H9 (cell line): ENCODE measurements around the gene MTG1. TPM values are rescaled to one million over a fixed set of nuclear protein-coding genes. Genes with fewer than 3 reads are reported as not detected.

ENCODE experiments used
- DNase-seq: peaks from one replicate; pipeline ENCODE4 v3.0.0-alpha.2; 2017
- H2AFZ ChIP-seq: one replicate; pipeline ENCODE4 v1.6.1; 2013; ENCODE audit warnings: mild to moderate bottlenecking, low read length, control low read depth, moderate library complexity
- H2AK5ac ChIP-seq: 2 replicates; pipeline ENCODE4 v1.6.1; 2013; ENCODE audit warnings: low read length, control low read depth, mixed read lengths; ENCODE audit not compliant: insufficient read length
- H2BK120ac ChIP-seq: one replicate; pipeline ENCODE4 v1.6.1; 2013; ENCODE audit warnings: low read depth, mild to moderate bottlenecking, low read length, control low read depth, inconsistent platforms; ENCODE audit not compliant: poor library complexity, severe bottlenecking
- H2BK12ac ChIP-seq: 2 replicates; pipeline ENCODE4 v1.6.1; 2013; ENCODE audit warnings: low read length, control low read depth, mixed read lengths, low read depth; ENCODE audit not compliant: insufficient read length
- H2BK15ac ChIP-seq: 2 replicates; pipeline ENCODE4 v1.6.1; 2013; ENCODE audit warnings: low read depth, low read length, control low read depth
- H2BK20ac ChIP-seq: one replicate; pipeline ENCODE4 v1.6.1; 2013; ENCODE audit warnings: low read depth, mild to moderate bottlenecking, low read length, control low read depth, inconsistent platforms; ENCODE audit not compliant: poor library complexity, severe bottlenecking
- H2BK5ac ChIP-seq: 2 replicates; pipeline ENCODE4 v1.6.1; 2013; ENCODE audit warnings: low read length, control low read depth, mixed read lengths; ENCODE audit not compliant: insufficient read length
- H3K14ac ChIP-seq: 2 replicates; pipeline ENCODE4 v1.6.1; 2013; ENCODE audit warnings: low read length, control low read depth; ENCODE audit not compliant: insufficient read depth
- H3K18ac ChIP-seq: 2 replicates; pipeline ENCODE4 v1.6.1; 2013; ENCODE audit warnings: low read depth, mild to moderate bottlenecking, mixed read lengths, low read length, control low read depth; ENCODE audit not compliant: insufficient read length
- H3K23ac ChIP-seq: 2 replicates; pipeline ENCODE4 v1.6.1; 2013; ENCODE audit warnings: low read length, control low read depth, mixed read lengths, low read depth; ENCODE audit not compliant: insufficient read length
- H3K23me2 ChIP-seq: 2 replicates; pipeline ENCODE4 v1.6.1; 2013; ENCODE audit warnings: low read depth, mild to moderate bottlenecking, mixed read lengths, low read length, control low read depth; ENCODE audit not compliant: insufficient read length, poor library complexity, severe bottlenecking
- H3K27ac ChIP-seq: 2 replicates; pipeline ENCODE4 v1.5.1; 2013; ENCODE audit warnings: low read length, control low read depth, mixed read lengths, low read depth; ENCODE audit not compliant: insufficient read length
- H3K27me3 ChIP-seq: 2 replicates; pipeline ENCODE4 v1.6.1; 2013; ENCODE audit warnings: low read length, control low read depth, inconsistent platforms; ENCODE audit not compliant: insufficient read depth
- H3K4ac ChIP-seq: 2 replicates; pipeline ENCODE4 v1.6.1; 2013; ENCODE audit warnings: low read depth, mild to moderate bottlenecking, control low read depth, inconsistent platforms, low read length, moderate library complexity
- H3K4me1 ChIP-seq: 2 replicates; pipeline ENCODE4 v1.6.1; 2013; ENCODE audit warnings: low read length, control low read depth, inconsistent platforms; ENCODE audit not compliant: insufficient read depth
- H3K4me2 ChIP-seq: 2 replicates; pipeline ENCODE4 v1.6.1; 2013; ENCODE audit warnings: low read length, control low read depth, mixed read lengths; ENCODE audit not compliant: insufficient read length, insufficient read depth
- H3K56ac ChIP-seq: 2 replicates; pipeline ENCODE4 v1.6.1; 2013; ENCODE audit warnings: low read depth, mild to moderate bottlenecking, mixed read lengths, low read length, control low read depth; ENCODE audit not compliant: insufficient read length
- H3K79me1 ChIP-seq: 2 replicates; pipeline ENCODE4 v1.6.1; 2013; ENCODE audit warnings: low read depth, mild to moderate bottlenecking, moderate library complexity, low read length, control low read depth, inconsistent platforms; ENCODE audit not compliant: insufficient read depth, poor library complexity, severe bottlenecking
- H3K79me2 ChIP-seq: 2 replicates; pipeline ENCODE4 v1.6.1; 2013; ENCODE audit warnings: low read length, control low read depth, inconsistent platforms; ENCODE audit not compliant: insufficient read depth
- H3K9ac ChIP-seq: 2 replicates; pipeline ENCODE4 v1.6.1; 2013; ENCODE audit warnings: low read length, control low read depth, mixed read lengths; ENCODE audit not compliant: insufficient read length; ENCODE audit errors: extremely low read depth
- H3K9me3 ChIP-seq: one replicate; pipeline ENCODE4 v1.6.1; 2013; ENCODE audit warnings: low read depth, low read length, inconsistent platforms; ENCODE audit not compliant: control insufficient read depth
- H3T11ph ChIP-seq: one replicate; pipeline ENCODE4 v1.6.1; 2013; ENCODE audit warnings: mild to moderate bottlenecking, low read length, control low read depth, inconsistent platforms
- H4K20me1 ChIP-seq: one replicate; pipeline ENCODE4 v1.6.1; 2013; ENCODE audit not compliant: control insufficient read depth, insufficient read length, insufficient read depth
- H4K5ac ChIP-seq: 2 replicates; pipeline ENCODE4 v1.6.1; 2013; ENCODE audit warnings: low read depth, mild to moderate bottlenecking, mixed read lengths, low read length, control low read depth; ENCODE audit not compliant: insufficient read length
- H4K8ac ChIP-seq: replicated peaks from 2 replicates; pipeline ENCODE4 v1.6.1; 2013; ENCODE audit warnings: low read length, control low read depth, mixed read lengths, low read depth; ENCODE audit not compliant: insufficient read length
- H4K91ac ChIP-seq: 2 replicates; pipeline ENCODE4 v1.6.1; 2013; ENCODE audit warnings: low read depth, mild to moderate bottlenecking, moderate library complexity, mixed read lengths, low read length, control low read depth; ENCODE audit not compliant: insufficient read length
- H3K27ac Mint-ChIP-seq, 3 experiments: 2 replicates in 2 of 3; 3 replicates in 1 of 3; pipeline ENCODE4 v1.8.0; 2020 to 2021; ENCODE audit warnings: mixed read lengths in 3 of 3, mild to moderate bottlenecking in 1 of 3, moderate library complexity in 1 of 3
- H3K27me3 Mint-ChIP-seq: 2 replicates; pipeline ENCODE4 v1.8.0; 2021; ENCODE audit warnings: low read depth, mild to moderate bottlenecking, moderate library complexity, mixed read lengths
- H3K36me3 Mint-ChIP-seq, 3 experiments: 2 replicates in 2 of 3; 3 replicates in 1 of 3; pipeline ENCODE4 v1.8.0; 2020 to 2021; ENCODE audit warnings: low read depth in 3 of 3, mixed read lengths in 3 of 3; ENCODE audit not compliant: insufficient read depth in 1 of 3
- H3K4me1 Mint-ChIP-seq, 2 experiments: 2 replicates each; pipeline ENCODE4 v1.8.0; 2020; ENCODE audit warnings: mixed read lengths in 2 of 2
- H3K4me3 Mint-ChIP-seq, 2 experiments: 2 replicates in 1 of 2; 3 replicates in 1 of 2; pipeline ENCODE4 v1.8.0; 2020 to 2021; ENCODE audit warnings: mild to moderate bottlenecking in 2 of 2, mixed read lengths in 2 of 2, moderate library complexity in 1 of 2
- H3K9me3 Mint-ChIP-seq, 2 experiments: 2 replicates in 1 of 2; 3 replicates in 1 of 2; pipeline ENCODE4 v1.8.0; 2020; ENCODE audit warnings: mild to moderate bottlenecking in 2 of 2, mixed read lengths in 2 of 2, moderate library complexity in 1 of 2
- WGBS: extraction: QIAGEN DNeasy Blood & Tissue Kit; methylation state at CpG from one replicate; pipeline ENCODE4 v1.1.7; 2013; ENCODE audit warnings: missing lambda C conversion rate, low lambda C conversion rate, mixed read lengths; ENCODE audit not compliant: insufficient read length; ENCODE audit errors: extremely low coverage; 5-methylcytosine and 5-hydroxymethylcytosine counted together
- total RNA-seq: library from RNA; stranded (reverse); gene quantifications from 2 replicates; pipeline ENCODE4 v1.2.1, GENCODE V29; 2021
- TF ChIP-seq, protein P1 (sequence below): fragments of 200-600 bp; sonication (generic); conservative IDR thresholded peaks from 3 replicates; pipeline ENCODE4 v1.8.0; 2021; ENCODE audit warnings: antibody characterized with exemption, mild to moderate bottlenecking

Gene MTG1
- total RNA-seq, 1 experiment from 2014 or later = 65.3 TPM

DNA sequence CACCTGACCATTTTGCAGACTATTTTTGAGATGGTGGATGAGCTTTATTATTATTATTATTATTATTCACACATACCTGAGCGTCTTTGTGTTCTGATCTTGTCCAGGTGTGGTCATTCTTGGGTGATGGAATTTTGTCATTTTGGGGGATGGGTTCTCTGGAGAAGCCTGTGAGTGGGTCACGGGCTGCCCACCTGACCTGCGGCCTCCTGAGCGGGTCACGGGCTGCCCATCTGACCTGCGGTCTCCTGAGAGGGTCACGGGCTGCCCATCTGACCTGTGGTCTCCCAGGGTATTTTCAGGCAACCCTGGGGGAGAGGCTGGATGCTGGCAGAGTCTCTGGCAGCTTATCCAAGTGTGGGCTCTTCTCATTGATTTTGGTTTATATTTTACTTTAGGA is 67.1 kb downstream of the MTG1 start:
- Histone ChIP-seq H3K27ac (no peak overlapping the region), H3K27me3 (no peaks in the 10 kb centered on the region), H3K18ac (no peak overlapping the region), H2BK120ac (no peak overlapping the region), H3T11ph (no peak overlapping the region), H4K8ac (no peak overlapping the region), H4K91ac (no peak overlapping the region), H3K79me2 (no peaks in the 10 kb centered on the region), H3K56ac (no peak overlapping the region), H4K20me1 (no peaks in the 10 kb centered on the region), H2BK5ac (no peak overlapping the region), H3K9ac (no peak overlapping the region), H2BK12ac (no peak overlapping the region), H2BK15ac (no peak overlapping the region), H2AFZ (no peak overlapping the region), H4K5ac (no peak overlapping the region), H3K23ac (no peak overlapping the region), H3K4ac (no peak overlapping the region), H3K4me2 (no peak overlapping the region), H2AK5ac (no peak overlapping the region), H3K23me2 (no peaks in the 10 kb centered on the region), H3K14ac (no peak overlapping the region), H2BK20ac (no peak overlapping the region), H3K79me1 (no peaks in the 10 kb centered on the region), H3K9me3 (peaks cover 75% of the 10 kb centered on the region), H3K4me1 (no peaks in the 10 kb centered on the region)
- peaks cover 76 to 86% of the 10 kb centered on the region in 2 experiments for H3K9me3 Mint-ChIP-seq
- H3K27me3 Mint-ChIP-seq = peaks cover 4% of the 10 kb centered on the region
- TF ChIP-seq, protein P1, sequence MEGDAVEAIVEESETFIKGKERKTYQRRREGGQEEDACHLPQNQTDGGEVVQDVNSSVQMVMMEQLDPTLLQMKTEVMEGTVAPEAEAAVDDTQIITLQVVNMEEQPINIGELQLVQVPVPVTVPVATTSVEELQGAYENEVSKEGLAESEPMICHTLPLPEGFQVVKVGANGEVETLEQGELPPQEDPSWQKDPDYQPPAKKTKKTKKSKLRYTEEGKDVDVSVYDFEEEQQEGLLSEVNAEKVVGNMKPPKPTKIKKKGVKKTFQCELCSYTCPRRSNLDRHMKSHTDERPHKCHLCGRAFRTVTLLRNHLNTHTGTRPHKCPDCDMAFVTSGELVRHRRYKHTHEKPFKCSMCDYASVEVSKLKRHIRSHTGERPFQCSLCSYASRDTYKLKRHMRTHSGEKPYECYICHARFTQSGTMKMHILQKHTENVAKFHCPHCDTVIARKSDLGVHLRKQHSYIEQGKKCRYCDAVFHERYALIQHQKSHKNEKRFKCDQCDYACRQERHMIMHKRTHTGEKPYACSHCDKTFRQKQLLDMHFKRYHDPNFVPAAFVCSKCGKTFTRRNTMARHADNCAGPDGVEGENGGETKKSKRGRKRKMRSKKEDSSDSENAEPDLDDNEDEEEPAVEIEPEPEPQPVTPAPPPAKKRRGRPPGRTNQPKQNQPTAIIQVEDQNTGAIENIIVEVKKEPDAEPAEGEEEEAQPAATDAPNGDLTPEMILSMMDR = no peak
- DNase-seq = no peak
- no CpG with 5 or more reads among the region's 7 CpGs for WGBS
- H3K36me3 Mint-ChIP-seq = peaks cover 5 to 13% (median 8%) of the 10 kb centered on the region in 3 experiments; a peak in 5 of 7 replicates
- H3K27ac Mint-ChIP-seq = no peak overlapping the region
- no peaks in the 10 kb centered on the region for H3K4me1 Mint-ChIP-seq
- no peak overlapping the region for H3K4me3 Mint-ChIP-seq
